ENCODE results near the gene NPY5R.

DNA sequence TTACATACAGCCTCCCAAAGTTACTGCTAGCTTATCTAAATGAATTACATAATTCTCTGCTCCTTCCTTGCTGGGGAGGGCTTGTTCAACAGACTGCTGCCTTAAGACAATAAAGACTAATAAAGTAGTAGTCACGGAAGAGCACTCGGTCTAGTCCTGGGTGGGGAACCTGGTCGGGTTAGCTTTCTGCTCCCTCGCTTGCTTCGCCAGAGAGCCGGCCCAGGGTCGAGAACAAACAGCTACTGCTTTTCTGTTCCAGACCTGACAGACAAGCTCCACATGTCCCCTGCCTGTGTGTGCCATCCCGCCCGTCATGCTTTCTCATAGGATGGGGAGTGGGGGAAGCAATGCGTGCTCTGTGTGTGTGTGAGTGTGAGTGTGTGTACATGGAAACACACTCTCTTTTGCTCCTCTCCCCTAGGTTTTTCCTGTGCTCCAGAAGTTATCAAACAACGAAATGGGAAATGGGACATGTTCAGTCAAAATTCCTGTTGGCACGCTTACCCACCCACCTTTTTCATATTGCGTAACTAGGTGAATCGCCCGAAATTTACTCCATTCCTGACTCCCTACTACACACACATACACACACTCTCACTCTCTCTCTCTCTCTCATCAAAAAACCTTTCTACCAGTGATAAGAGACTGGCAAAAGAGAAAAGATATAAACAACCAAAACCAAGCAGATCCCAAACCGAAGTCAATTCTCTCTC, 12.6 kb upstream of the NPY5R start:
- TF ChIP-seq BHLHE40 (IDR thresholded peaks at IDR 0.05; ENCODE audit: borderline replicate concordance) (no peak), ARNT (IDR thresholded peaks at IDR 0.05) (no peak), SP1 (IDR thresholded peaks at IDR 0.05) (no peak), FOXM1 (IDR thresholded peaks at IDR 0.05; ENCODE audit: borderline replicate concordance) (no peak), CTBP1 (IDR thresholded peaks at IDR 0.05; ENCODE audit: borderline replicate concordance) (no peak), ELF4 (IDR thresholded peaks at IDR 0.05) (no peak), HDGF (IDR thresholded peaks at IDR 0.05; ENCODE audit: borderline replicate concordance) (no peak), L3MBTL2 (conservative IDR thresholded peaks at IDR 0.05) (no peak), TARDBP (IDR thresholded peaks at IDR 0.05) (no peak), FOXA1 (IDR thresholded peaks at IDR 0.05) (no peak), FOXK2 (IDR thresholded peaks at IDR 0.05) (no peak), NFRKB (IDR thresholded peaks at IDR 0.05) (no peak)
- TF ChIP-seq, protein P1, sequence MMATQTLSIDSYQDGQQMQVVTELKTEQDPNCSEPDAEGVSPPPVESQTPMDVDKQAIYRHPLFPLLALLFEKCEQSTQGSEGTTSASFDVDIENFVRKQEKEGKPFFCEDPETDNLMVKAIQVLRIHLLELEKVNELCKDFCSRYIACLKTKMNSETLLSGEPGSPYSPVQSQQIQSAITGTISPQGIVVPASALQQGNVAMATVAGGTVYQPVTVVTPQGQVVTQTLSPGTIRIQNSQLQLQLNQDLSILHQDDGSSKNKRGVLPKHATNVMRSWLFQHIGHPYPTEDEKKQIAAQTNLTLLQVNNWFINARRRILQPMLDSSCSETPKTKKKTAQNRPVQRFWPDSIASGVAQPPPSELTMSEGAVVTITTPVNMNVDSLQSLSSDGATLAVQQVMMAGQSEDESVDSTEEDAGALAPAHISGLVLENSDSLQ (IDR thresholded peaks at IDR 0.05) = no peak

All from HEK293T (cell line).